Effector CD4-positive, alpha-beta T cell (primary cell): Measurements from ENCODE around the gene ETS2.

Source experiments
- DNase-seq: peaks from one replicate; pipeline ENCODE4 v3.0.0-alpha.2; 2020

Gene ETS2

GRCh38 chr21:38802050-38803026 is 3.4 kb upstream of the ETS2 start:
- no peak for DNase-seq

GRCh38 chr21:38803075-38803660 is 2.6 kb upstream of the ETS2 start:
- DNase-seq = no peak

GRCh38 chr21:38804030-38804788 is 1.5 kb upstream of the ETS2 start:
- no peak for DNase-seq

- no peak for DNase-seq
Observed at GRCh38 chr21:38804789-38805327, 871 bp upstream of the ETS2 start.

- peak; percentile 13 for DNase-seq
Observed at GRCh38 chr21:38806153-38806941, 618 bp downstream of the ETS2 start.

- no peak for DNase-seq
Observed at GRCh38 chr21:38806942-38807284, 1.2 kb downstream of the ETS2 start.

- no peak for DNase-seq
Observed at GRCh38 chr21:38807441-38807871, 1.7 kb downstream of the ETS2 start.

GRCh38 chr21:38807986-38808385 is 2.3 kb downstream of the ETS2 start:
- no peak for DNase-seq

GRCh38 chr21:38809198-38809878 is 3.6 kb downstream of the ETS2 start:
- no peak for DNase-seq

- DNase-seq = no peak
Observed at GRCh38 chr21:38810034-38810825, 4.5 kb downstream of the ETS2 start.

- DNase-seq = no peak
Observed at GRCh38 chr21:38810826-38811164, 5.1 kb downstream of the ETS2 start.

GRCh38 chr21:38811257-38811656 is 5.5 kb downstream of the ETS2 start:
- no peak for DNase-seq

- DNase-seq = no peak
Observed at GRCh38 chr21:38813143-38813542, 7.4 kb downstream of the ETS2 start.

GRCh38 chr21:38813547-38813946 is 7.8 kb downstream of the ETS2 start:
- no peak for DNase-seq

GRCh38 chr21:38814126-38815059 is 8.7 kb downstream of the ETS2 start:
- DNase-seq = no peak

GRCh38 chr21:38815060-38815405 is 9.3 kb downstream of the ETS2 start:
- DNase-seq = no peak

- DNase-seq = no peak
Observed at GRCh38 chr21:38816400-38816977, 10.8 kb downstream of the ETS2 start.

- no peak for DNase-seq
Observed at GRCh38 chr21:38817371-38818324, 11.9 kb downstream of the ETS2 start.
